ENCODE measurements around the gene ZNG1A.
"Not testable (repeated sequence)": the region's sequence is repeated elsewhere in the genome, so short reads cannot be mapped to it uniquely, and the experiment has no call there.

GRCh38 chr9:151173-151572, 27.7 kb downstream of the ZNG1A start:
- TF ChIP-seq CTCF (IDR thresholded peaks at IDR 0.05; ENCODE audit: low read depth, low read length); POLR2A (IDR thresholded peaks at IDR 0.05; ENCODE audit: extremely low read depth, insufficient read length); MYC (IDR thresholded peaks at IDR 0.05; ENCODE audit: low read depth, low read length): not testable (repeated sequence)
